ENCODE measurements around the gene KHNYN.

GRCh38 chr14:24465368-24465767, 35.6 kb downstream of the KHNYN start:
- TF ChIP-seq CTCF (IDR thresholded peaks at IDR 0.05) = no peak
- TF ChIP-seq POLR2A (IDR thresholded peaks at IDR 0.05) = no peak

Measured in ovary (tissue), 3 donors.